IMR-90 (cell line): ENCODE measurements around the gene FOXO3. TPM values are rescaled to one million over a fixed set of nuclear protein-coding genes. Genes with fewer than 3 reads are reported as not detected.

Experiments
- ATAC-seq: fragments of 200-7000 bp; cut with Tn5 transposase; 2 replicates; pipeline ENCODE4 v1.9.1; 2020; ENCODE audit warnings: low read depth, mild to moderate bottlenecking, moderate library complexity
- BruUV-seq: library from RNA; stranded (reverse); fragments of 400-500 nt; replicated peaks from 2 replicates; lab custom pipeline; 2021; lab: Mats Ljungman, UMichigan
- CTCF ChIA-PET: fragments of 300-600 bp; formaldehyde crosslinking; extraction: SDS; loops from one replicate; lab custom pipeline; 2021; ENCODE audit warnings: antibody characterized with exemption; lab: Yijun Ruan, JAX
- POLR2A ChIA-PET: fragments of 300-600 bp; sonication (Branson Sonifier 250); formaldehyde crosslinking; loops from one replicate; lab custom pipeline; 2022; ENCODE audit warnings: antibody characterized with exemption; ENCODE audit not compliant: unreplicated experiment; lab: Charles Lee
- DNase-seq: peaks from one replicate; pipeline ENCODE4 v3.0.0; 2013
- H2AFZ ChIP-seq: replicated peaks from 2 replicates; pipeline ENCODE3; 2013; ENCODE audit warnings: low read length, mild to moderate bottlenecking; ENCODE audit not compliant: poor library complexity
- H2AK5ac ChIP-seq: 2 replicates; pipeline ENCODE4 v1.6.1; 2013; ENCODE audit warnings: low read depth, low read length, inconsistent platforms
- H2AK9ac ChIP-seq: replicated peaks from 2 replicates; pipeline ENCODE3; 2013; ENCODE audit warnings: mild to moderate bottlenecking, low read depth, low read length, moderate library complexity; ENCODE audit not compliant: poor library complexity
- H2BK120ac ChIP-seq: 2 replicates; pipeline ENCODE4 v1.6.1; 2013; ENCODE audit warnings: low read depth, low read length, inconsistent platforms
- H2BK15ac ChIP-seq: 3 replicates; pipeline ENCODE4 v1.6.1; 2013; ENCODE audit warnings: low read depth, low read length, inconsistent platforms
- H2BK20ac ChIP-seq: 2 replicates; pipeline ENCODE4 v1.6.1; 2013; ENCODE audit warnings: low read depth, mild to moderate bottlenecking, inconsistent platforms, low read length, moderate library complexity
- H2BK5ac ChIP-seq: 2 replicates; pipeline ENCODE4 v1.6.1; 2013; ENCODE audit warnings: mild to moderate bottlenecking, low read depth, low read length, inconsistent platforms; ENCODE audit not compliant: poor library complexity, severe bottlenecking
- H3K14ac ChIP-seq: replicated peaks from 2 replicates; pipeline ENCODE4 v1.6.1; 2013; ENCODE audit warnings: low read depth, low read length, inconsistent platforms
- H3K18ac ChIP-seq: 2 replicates; pipeline ENCODE4 v1.6.1; 2013; ENCODE audit warnings: low read depth, low read length, control low read depth
- H3K23ac ChIP-seq: 2 replicates; pipeline ENCODE4 v1.6.1; 2013; ENCODE audit warnings: low read depth, low read length, inconsistent platforms
- H3K27ac ChIP-seq: 2 replicates; pipeline ENCODE4 v1.5.1; 2013; ENCODE audit warnings: mild to moderate bottlenecking, control low read depth, low read length; ENCODE audit not compliant: insufficient read depth
- H3K27me3 ChIP-seq: 2 replicates; pipeline ENCODE4 v1.6.1; 2013; ENCODE audit warnings: low read length; ENCODE audit not compliant: control insufficient read depth, insufficient read depth
- H3K36me3 ChIP-seq: 2 replicates; pipeline ENCODE4 v1.6.1; 2013; ENCODE audit warnings: low read length, mixed read lengths; ENCODE audit not compliant: control insufficient read depth, insufficient read depth
- H3K4ac ChIP-seq: 2 replicates; pipeline ENCODE4 v1.6.1; 2013; ENCODE audit warnings: low read depth, low read length, inconsistent platforms
- H3K4me1 ChIP-seq: 2 replicates; pipeline ENCODE4 v1.6.1; 2013; ENCODE audit warnings: low read length, mixed read lengths; ENCODE audit not compliant: control insufficient read depth, insufficient read depth
- H3K4me2 ChIP-seq: 2 replicates; pipeline ENCODE4 v1.6.1; 2013; ENCODE audit warnings: low read depth, mild to moderate bottlenecking, control low read depth, low read length, moderate library complexity
- H3K4me3 ChIP-seq: 2 replicates; pipeline ENCODE4 v1.5.1; 2013; ENCODE audit warnings: low read depth, mild to moderate bottlenecking, control low read depth, low read length, moderate library complexity; ENCODE audit not compliant: insufficient read depth
- H3K56ac ChIP-seq: 2 replicates; pipeline ENCODE4 v1.6.1; 2013; ENCODE audit warnings: low read length, inconsistent platforms; ENCODE audit not compliant: insufficient read depth; ENCODE audit errors: extremely low read depth
- H3K79me1 ChIP-seq, 2 experiments: 2 replicates each; pipeline ENCODE4 v1.6.1; 2013; ENCODE audit warnings: low read length in 2 of 2, inconsistent platforms in 1 of 2, low read depth in 1 of 2
- H3K9ac ChIP-seq: 2 replicates; pipeline ENCODE4 v1.6.1; 2013; ENCODE audit warnings: low read depth, low read length, control low read depth
- H3K9me1 ChIP-seq: 2 replicates; pipeline ENCODE4 v1.6.1; 2013; ENCODE audit warnings: low read length, inconsistent platforms; ENCODE audit not compliant: insufficient read depth
- H3K9me3 ChIP-seq: 2 replicates; pipeline ENCODE4 v1.6.1; 2013; ENCODE audit warnings: low read length; ENCODE audit not compliant: control insufficient read depth, insufficient read depth
- H4K20me1 ChIP-seq: 2 replicates; pipeline ENCODE4 v1.6.1; 2013; ENCODE audit warnings: low read length, inconsistent platforms; ENCODE audit not compliant: insufficient read depth
- H4K5ac ChIP-seq: 2 replicates; pipeline ENCODE4 v1.6.1; 2013; ENCODE audit warnings: mild to moderate bottlenecking, low read depth, low read length, control low read depth
- H4K8ac ChIP-seq, 2 experiments: 2 replicates each; pipeline ENCODE4 v1.6.1; 2013; ENCODE audit warnings: low read depth in 2 of 2, low read length in 2 of 2, control low read depth in 1 of 2, inconsistent platforms in 1 of 2
- H4K91ac ChIP-seq: 2 replicates; pipeline ENCODE4 v1.6.1; 2013; ENCODE audit warnings: low read depth, low read length, inconsistent platforms; ENCODE audit not compliant: insufficient read depth
- CEBPB ChIP-seq: IDR thresholded peaks from 2 replicates; pipeline ENCODE4 v1.6.1; 2012; ENCODE audit warnings: low read depth, low read length, improper control_type of control experiment
- MXI1 ChIP-seq: IDR thresholded peaks from 2 replicates; pipeline ENCODE4 v1.6.1; 2012; ENCODE audit warnings: low read depth, mild to moderate bottlenecking, low read length, moderate library complexity, borderline replicate concordance
- RAD21 ChIP-seq: IDR thresholded peaks from 2 replicates; pipeline ENCODE4 v1.6.1; 2012; ENCODE audit warnings: low read length, improper control_type of control experiment
- RCOR1 ChIP-seq: IDR thresholded peaks from 2 replicates; pipeline ENCODE4 v1.6.1; 2012; ENCODE audit warnings: mild to moderate bottlenecking, low read length, improper control_type of control experiment; ENCODE audit not compliant: insufficient replicate concordance
- dilution Hi-C: fragments of 300-500 bp; cut with HindIII; formaldehyde crosslinking; loops from one replicate; pipeline ENCODE4 v1.14.3; 2018; ENCODE audit warnings: low sequenced_read_pairs; ENCODE audit not compliant: unreplicated experiment
- in situ Hi-C: fragments of 300-500 bp; cut with MboI; formaldehyde crosslinking; loops from 3 replicates; pipeline ENCODE4 v1.14.3; 2019; ENCODE audit warnings: low sequenced_read_pairs, inconsistent platforms, mixed read lengths
- intact Hi-C: fragments of 100-400 bp; cut with micrococcal nuclease; formaldehyde crosslinking; loops from 2 replicates; pipeline ENCODE4 v1.10.0; 2022
- polyA plus RNA-seq, 3 experiments: library from polyadenylated mRNA; depleted of rRNA; stranded (reverse); fragments of >200 nt; gene quantifications; 2 replicates each; pipeline ENCODE4 v1.2.3, GENCODE V29; 2012; ENCODE audit warnings: low replicate concordance in 1 of 3
- total RNA-seq: library from RNA; depleted of rRNA; stranded (reverse); fragments of >200 nt; gene quantifications from 2 replicates; pipeline ENCODE4 v1.2.3, GENCODE V29; 2012

Gene FOXO3
- total and polyA plus RNA-seq, 2 of the 4 experiments (the other 2 are of a cell fraction): 17.5 to 38.7 TPM

DNA sequence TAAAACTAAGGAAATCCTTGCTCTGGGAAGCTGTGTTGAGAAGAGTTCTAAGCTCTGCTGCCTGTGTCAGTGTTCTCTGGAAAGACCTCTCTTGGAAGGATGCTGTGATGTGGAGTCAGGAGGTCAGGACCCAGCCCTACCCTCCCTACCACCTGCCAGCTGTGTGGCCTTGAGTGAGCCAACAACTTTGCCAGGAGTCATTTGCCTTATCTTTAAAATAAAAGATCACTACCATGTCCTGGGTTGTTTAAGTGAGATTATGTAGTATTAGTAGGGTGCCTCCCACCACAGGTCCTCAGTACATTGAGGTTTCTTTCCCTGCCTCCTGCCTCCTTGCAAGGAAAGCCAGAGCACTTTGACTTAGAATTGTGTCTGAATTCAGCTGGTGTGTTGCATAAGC, 64.9 kb downstream of the FOXO3 start:
- CTCF ChIA-PET: no interaction called here
- Histone ChIP-seq H3K23ac (no peak overlapping the region), H2BK120ac (no peak overlapping the region), H2AFZ (no peak overlapping the region), H2BK20ac (no peak overlapping the region), H3K9me1 (peaks cover 47% of the 10 kb centered on the region), H2BK15ac (no peak overlapping the region), H4K20me1 (peaks cover 82% of the 10 kb centered on the region), H3K27ac (no peak overlapping the region), H3K9ac (no peak overlapping the region), H4K8ac (no peak overlapping the region), H2AK9ac (no peak overlapping the region), H3K4me1 (peaks cover 29% of the 10 kb centered on the region), H4K5ac (no peak overlapping the region), H3K18ac (no peak overlapping the region), H2AK5ac (no peak overlapping the region), H3K27me3 (no peaks in the 10 kb centered on the region), H3K14ac (no peak overlapping the region), H3K36me3 (no peaks in the 10 kb centered on the region), H4K91ac (no peak overlapping the region), H3K4ac (no peak overlapping the region), H2BK5ac (no peak overlapping the region), H3K56ac (no peak overlapping the region), H3K9me3 (no peaks in the 10 kb centered on the region), H3K4me2 (no peak overlapping the region), H3K4me3 (no peak overlapping the region), H3K79me1 (peaks cover 46 to 84% of the 10 kb centered on the region in 2 experiments)
- dilution Hi-C loops (no loop called here), in situ Hi-C loops (no loop called here), intact Hi-C loops (no loop called here)
- DNase-seq: no peak
- ATAC-seq: no peak
- no peak for TF ChIP-seq RAD21
- TF ChIP-seq MXI1: no peak
- TF ChIP-seq CEBPB: no peak
- no peak for TF ChIP-seq RCOR1
- POLR2A ChIA-PET: no interaction called here
- no TSS peak for BruUV-seq
